ENCODE results near the gene TNS1.

The TNS1 gene

DNA sequence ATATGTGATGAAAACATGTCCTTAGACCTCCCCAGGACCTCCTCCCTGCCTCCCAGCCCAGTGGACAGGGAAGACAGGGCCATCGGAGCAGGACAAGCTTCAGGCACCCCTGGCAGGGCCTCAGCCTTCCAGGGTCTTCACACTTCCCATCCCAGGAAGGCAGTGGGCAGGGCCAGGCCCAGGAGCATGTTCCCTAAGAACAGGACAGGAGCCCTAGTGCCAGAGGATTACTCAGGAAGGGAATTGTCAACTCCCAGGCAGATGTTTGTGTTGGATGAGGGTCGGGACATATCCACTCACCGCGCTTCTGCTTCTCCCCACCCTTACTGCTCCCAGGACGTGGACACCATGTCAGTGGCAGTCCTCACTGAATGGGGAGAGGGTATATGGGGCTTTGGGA is 138.9 kb downstream of the TNS1 start:
- no peak for DNase-seq

DNA sequence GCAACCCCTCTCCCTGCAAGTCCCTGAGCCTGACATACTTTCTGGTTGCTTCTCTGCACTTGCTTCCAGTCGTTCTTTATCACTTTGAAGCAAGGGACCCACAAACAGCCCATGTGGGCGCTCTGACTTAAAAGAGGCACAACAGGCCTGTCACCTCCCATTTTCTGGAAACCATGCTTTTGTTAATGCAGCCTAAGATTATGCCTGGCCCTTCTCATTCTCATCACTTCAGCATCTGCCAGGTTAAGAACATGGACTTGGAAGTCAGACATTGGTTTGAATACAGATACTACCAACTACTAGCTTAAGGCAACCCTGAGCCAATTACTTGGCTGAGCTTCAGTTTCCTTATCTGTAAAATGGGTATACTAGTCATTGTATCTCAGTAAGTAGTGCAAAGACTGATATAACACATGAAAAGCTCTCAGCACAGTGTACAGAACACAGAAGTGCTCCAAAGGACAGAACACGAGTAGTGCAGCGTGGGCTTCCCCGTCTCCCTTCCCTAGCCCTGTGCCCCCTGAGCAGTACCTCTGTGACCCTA is 141.4 kb downstream of the TNS1 start:
- no peak for DNase-seq

DNA sequence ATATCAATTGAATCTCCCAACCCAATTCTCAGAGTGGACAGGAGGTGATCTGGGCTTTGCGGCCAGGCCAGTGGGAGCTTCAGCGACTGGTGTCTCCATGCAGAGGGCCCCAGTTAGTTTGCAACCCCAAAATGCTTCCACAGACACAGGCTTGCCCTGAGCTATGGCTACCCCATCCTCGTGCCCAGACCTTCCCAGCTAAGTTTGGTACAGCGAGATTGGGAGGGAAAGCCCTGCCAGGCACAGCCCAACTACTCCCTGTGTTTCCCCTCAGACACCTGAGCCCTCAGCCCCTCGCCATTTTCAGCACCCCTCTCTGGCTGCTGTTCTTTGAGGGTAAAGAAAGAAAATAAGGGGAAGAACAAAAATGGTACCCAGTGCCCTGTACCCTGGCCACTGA is 142.9 kb downstream of the TNS1 start:
- no peak for DNase-seq

DNA sequence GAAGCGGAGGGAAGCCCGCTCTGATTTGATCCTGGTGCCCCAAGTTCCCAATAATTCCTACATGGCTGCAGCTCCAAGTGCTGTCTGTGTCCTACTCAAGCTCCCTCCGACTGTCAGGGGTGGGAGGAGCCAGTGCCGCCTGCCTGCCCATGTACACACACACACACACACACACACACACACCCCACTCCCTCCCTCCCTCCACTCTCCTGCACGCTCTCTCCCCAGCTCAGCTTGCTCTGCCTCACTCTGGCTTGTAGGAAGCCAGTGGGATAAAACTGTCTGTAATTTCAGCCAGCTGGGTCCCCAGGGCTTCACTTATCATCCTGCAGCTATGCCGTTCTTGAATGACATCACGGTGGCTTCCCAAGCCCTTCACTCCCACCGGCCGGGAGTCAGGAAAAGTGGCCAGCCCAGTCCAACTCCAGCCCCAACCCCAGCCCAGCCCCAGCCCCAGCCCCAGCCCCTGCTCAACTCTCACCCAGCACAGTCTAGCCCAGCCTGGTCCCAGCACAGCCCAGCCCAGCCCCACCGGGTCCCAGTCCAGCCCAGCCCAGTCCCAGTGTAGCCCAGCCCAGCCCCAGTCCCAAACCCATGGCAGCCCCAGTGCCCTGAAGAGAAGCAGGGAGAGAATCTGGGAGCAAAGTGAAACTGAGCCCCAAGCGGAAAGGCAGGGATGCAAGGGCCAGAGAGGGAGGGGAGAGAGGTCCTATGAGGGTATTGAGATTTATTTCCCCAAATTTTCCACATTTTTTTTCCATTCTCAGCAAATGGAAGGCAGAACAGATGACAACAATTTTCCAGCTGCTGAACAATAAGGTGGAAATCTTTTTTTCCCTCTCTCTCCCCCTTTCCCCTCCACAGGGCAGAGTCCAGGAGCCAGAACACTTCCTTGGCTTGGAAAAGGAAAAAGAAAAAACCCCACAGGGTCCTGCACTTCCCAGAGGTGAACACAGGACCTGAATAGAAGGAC is 144.0 kb downstream of the TNS1 start:
- no peak for DNase-seq

DNA sequence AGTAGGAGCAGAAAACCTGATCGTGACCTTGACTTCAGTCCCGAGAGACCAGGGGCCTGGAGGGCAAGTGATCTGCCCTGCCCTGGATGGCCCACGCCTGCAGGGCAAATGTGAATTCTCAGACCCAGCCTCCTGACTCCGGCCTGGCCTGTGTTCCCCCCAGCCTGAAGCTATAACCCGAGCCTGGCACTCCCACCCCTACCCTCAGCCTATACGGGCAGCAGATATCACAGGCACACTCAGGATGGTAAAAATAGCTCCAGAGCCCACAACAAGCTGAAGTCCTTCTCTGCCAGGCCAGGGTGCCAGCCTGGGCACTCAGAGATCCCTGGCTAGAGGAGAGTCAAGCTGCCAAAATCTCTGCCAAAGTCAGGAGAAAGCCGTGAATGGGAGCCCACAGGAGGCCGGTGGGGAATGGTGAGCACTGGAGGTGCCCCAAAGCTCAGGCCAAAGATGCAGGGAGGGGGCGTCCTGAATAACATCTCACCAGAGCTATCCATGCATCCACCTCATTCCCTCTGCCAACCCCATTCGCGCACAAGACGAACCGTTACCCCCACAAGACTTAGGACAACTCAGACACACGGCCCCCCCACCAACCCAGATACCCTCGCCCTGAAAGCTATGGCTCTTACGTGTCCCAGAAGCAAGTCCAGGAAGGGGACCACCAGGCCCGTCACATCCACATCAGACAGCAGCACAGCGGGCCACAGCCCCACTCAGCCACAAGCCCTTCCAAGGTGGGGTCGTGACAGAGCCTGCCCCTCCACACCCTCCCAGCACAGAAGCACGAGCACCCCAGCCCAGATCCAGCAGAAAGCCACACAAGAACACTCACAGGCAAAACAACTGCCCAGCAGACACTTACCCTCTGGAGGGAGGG is 144.9 kb downstream of the TNS1 start:
- DNase-seq: no peak

DNA sequence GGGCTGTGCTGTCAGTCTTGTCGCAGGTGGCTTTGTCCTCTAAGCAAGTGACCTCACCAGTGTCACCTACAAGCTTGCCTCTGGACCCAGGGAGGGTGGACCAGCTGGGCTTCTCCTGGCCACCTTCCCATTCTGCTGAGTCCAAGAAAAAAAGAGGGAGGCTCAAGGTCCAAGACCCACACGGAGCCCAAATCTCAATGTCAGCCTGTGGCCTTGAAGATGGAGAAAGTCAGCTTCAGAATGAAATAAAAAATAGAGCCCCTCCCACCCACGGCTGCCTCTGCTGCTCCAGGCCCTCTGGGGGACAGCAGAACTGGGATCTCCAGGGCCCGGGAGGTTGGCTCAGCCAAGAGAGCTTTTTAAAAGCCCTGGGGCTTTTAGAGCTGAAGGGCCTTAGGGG is 145.9 kb downstream of the TNS1 start:
- DNase-seq: no peak

DNA sequence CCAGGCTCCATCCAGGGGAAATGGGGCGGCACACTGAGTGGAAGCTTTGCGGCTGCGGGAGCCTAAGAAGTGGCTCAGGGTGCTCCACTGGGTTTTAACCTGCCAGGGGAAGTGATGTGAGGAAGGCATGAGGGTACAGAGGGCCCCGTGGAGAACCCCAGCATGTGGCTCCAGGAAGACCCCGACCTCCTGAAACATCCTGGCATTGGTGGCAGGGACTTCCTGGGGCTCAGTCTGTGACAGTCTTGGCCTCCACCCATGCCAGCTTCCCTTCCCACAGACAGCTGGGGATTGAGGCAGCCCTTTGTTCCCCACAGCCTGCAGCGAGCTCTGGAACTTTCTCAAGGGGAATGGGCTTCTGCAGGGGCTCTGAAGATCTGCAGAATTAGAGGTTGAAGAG is 146.6 kb downstream of the TNS1 start:
- DNase-seq: no peak

DNA sequence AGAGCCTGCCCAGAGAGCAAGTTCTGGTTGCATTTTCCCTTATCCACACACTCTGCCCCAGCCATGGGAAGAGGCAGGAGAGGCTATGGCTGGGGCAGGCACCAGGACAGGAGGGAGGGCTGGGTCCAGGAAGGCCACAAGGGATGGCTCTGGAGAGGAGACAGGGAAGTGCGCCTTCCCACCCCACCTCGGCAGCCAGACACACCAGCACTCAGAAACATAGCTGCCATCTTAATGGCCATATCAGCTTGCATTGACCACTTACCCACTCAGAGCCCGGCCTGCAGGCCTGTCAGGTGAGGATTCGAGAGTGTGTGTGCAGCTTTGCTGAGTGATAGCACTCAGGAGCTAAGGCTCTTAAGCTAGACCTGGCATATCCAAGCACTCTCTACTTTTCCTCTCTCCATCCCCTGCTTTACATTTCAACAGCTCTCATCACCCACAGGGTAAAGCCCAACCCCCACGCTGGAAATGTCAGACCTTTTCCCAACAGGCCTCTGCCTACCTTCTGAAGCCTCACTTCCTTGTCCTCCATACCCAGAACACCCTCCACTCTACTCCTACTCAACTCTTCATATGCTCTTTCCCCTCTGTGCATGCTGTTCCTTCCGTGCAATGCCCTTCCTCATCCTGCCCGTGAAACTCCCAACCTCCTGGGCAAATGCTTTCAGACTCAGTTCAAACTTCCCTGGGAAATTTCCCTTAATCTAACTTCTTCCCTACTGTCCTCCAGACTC is 147.9 kb downstream of the TNS1 start:
- DNase-seq: no peak

DNA sequence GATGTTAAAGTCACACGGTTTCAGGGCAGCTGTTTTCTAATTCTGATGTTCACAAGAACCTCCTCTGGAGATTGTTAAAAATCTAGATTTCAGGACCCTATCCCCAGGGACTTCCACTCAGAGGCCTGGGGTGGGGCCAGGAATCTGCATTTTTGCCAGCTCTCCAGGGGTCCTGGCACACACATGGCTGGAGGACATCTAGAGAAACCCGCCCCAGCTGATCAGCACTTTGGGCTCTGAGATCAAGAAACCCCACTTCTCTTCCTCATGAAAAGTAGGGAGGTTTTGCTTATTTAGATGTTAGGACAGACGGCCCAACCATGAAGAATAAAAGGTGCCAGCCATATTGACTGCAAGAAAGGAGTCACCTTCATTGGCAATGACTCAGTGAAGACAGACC is 148.8 kb downstream of the TNS1 start:
- no peak for DNase-seq

DNA sequence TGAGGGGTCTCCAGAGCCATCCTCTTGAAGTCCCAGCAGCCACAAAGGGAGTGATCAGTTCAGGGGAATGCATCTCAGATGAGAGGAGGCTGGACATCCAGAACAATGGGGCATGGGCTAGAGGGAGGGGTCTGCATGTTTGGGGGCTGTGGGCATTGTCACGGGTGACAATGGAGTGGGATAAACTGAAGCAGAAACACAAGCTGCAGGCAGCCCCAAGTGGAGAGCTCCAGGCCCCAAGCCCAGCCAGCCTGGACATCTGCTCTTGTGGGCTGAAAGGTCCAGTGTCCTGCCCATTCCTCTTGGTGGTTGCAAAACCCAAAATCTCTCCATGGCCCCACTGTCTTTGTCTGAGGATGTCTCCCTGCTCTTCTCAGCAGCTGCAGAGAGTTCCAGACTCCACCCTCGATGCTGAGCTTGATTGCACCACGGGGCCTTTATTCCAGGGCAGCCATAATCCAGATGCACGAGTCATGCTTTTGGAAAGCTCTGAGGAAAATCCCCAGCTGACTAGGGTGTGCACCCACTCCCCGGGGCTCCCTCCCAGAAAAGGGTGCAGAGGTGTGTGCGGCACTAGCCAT is 149.4 kb downstream of the TNS1 start:
- DNase-seq: no peak

DNA sequence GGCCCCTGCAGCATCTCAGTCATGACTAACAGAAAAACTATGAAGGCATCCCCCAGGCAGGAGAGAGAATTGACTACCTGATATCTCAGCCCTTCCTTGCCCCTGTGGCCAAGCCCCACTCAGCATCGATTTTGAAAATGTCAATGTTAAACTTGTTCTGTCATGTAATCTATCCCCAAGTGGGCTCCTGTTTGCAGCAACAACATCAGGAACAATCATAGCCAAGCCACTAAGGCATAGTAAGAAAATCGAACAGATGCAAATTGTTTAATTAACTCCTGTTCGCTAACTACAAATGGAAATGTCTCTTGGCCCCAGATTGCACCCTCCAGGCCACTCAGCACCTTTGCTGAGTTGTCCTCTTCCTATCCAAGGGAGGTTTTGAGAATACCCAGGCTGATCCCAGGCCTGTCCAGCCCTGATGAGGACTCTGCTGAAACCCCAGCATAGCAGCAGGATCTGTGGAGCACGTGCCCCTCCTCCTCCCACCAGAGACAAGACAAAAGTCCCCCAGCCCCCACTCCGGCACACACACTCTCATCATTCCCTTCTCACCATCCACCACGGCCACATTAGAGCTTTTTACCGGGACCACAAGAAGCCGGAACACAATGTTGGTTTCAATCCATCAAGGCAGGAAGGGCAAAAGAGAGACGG is 150.1 kb downstream of the TNS1 start:
- no peak for DNase-seq

DNA sequence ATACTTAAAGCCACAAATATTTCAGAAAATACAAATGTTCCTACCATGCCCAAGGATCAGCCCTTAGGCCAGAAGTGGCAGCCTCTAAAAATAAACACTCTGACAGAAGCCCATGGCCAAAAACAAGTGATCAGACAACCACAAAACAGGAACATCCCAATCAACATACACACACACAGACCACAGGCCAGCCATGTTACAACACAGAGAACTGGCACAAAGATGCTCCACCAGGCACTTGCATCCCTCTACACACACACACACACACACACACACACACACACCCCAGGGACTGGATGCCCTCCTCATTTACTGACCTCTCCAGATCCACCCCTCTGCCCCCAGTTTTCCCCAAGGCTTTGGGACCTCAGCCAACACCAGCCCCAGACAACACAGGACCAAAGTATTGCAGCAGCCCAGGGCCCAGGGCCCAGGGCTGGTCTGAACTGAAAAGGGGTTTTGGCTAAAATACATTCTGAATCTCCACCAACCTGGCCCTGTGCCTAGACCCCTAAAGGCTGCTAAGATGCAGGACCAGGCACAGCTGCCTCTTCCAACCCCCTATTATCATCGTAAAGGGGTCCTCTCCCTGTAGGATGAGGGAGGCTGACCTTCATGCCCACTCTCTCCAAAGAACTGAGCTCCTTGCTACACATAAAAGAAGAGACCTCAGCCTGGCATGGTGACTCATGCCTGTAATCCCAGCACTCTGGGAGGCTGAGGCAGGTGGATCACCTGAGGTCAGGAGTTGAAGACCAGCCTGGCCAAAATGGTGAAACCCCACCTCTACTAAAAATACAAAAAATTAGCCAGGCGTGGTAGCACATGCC is 151.4 kb downstream of the TNS1 start:
- no peak for DNase-seq

DNA sequence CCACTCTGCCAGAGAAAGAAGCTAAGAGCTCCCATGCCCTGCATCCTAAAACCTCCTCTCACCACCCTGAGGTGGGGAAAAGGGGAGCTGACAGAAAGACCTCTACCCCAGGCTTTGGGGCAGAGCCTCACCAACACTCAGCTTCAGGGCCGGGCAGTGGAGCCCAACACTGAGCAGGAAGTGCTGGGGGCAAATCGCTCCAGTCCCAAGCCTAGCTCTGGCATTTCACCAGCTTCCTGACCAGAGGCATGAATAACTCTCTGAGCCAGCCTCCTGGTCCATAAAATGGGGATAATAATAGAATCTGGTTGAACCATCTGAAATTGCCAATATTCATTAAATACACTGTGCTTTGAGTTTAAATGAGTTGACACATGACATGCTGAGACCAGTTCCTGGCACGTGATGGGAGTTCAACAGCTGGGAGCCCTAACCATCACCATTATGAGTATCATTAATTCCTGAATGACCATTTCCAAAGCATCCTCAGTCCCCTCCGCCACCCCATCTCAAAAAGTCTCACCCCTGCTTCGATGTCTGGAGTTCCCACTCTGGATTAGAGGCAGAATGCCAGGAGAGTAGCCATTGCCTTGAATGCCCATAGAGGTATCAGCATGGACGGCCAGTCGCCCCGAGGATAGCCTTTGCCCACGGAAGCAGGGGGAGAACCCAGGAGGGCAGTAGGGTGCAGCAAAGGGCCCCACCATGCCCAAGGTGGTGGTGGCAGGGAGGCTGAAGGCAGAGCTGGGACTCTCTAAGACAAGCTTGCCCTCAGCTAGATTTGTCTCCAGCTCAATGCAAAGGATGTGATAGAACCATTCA is 153.4 kb downstream of the TNS1 start:
- no peak for DNase-seq

DNA sequence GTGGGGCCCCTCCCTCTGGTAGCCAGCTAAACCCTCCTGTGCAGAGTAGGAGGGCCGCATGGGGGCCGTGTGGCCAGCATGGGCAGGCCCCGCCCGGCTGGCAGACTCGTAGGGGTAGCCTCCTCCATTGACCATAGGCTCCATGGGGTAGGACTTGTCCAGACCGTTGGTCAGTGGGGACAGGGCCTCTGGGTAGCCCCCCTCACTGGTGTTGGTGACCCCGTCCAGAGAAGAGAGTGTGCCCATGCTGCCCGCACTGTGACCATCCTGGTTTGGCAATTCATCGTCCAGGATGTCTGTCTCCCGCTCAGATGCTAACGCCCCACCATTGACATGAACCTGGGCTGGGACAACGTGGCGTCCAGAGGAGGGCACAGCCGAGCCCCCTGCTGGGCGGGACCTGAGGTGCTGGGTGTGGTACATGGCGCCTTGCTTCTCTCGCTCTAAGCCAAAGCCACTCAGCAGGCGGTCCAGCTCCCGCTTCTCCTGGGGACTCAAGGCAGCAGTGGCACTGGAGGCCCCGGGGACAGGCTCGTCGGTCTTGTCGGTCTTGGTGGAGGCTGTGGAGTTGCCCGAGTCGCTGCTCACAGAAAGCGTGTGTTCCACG is 154.3 kb downstream of the TNS1 start:
- DNase-seq: no peak

DNA sequence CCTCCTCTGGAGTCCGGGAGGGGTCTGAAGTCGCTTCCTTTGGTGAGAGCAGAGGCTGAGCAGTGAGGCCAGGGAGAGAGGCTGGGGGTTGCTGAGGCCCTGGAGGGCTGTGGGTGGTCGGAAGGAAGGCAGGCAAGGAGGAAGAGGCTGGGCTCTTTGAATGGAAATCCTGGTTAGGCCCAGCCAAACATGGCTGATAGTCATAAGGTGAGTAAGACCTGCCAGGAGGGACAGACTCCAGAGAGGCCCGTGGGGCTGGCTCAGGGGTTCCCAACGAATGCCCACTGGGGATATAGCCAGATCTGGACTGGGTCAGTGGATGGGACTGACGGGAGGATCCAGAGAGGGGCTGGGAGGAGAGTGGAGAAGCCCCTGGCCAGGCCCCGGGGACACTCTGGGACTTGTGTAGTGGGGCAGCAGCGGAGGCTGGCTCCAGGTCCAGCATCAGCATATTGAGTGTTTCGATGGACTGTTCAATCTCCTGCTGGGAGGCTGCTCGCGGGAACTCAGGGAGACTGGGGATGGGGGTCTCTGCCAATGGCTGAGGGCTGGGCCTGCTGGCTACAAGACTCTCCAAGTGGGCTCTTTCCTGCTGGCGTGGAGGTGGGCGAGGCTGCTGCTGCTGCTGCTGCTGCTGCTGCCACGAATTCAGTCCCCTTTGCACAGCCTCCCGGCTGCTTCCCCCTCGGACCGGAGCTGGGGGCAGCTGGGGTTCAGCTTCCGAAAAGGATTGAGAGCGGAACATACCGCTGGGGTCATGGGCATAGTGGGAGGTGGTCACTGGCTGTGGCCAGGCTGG is 155.0 kb downstream of the TNS1 start:
- no peak for DNase-seq

DNA sequence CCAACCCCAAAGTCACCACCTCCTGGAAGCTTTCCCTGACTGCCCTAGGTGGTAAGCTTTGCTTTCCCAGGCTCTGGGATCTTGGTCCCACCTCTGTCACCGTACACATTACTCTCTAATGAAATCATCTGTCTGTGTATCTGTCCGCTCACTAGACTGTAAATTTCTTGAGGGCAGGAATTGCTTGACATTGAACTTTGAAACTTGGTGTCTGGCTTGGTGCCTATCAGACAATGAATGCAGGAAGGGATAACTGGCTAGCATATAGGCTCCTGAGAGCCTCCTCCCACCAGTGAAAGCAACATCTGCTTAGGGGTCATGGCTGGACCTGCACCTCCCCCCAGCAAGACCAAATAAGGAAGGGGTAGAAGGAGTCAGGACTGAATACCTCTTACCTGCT is 155.7 kb downstream of the TNS1 start:
- no peak for DNase-seq

DNA sequence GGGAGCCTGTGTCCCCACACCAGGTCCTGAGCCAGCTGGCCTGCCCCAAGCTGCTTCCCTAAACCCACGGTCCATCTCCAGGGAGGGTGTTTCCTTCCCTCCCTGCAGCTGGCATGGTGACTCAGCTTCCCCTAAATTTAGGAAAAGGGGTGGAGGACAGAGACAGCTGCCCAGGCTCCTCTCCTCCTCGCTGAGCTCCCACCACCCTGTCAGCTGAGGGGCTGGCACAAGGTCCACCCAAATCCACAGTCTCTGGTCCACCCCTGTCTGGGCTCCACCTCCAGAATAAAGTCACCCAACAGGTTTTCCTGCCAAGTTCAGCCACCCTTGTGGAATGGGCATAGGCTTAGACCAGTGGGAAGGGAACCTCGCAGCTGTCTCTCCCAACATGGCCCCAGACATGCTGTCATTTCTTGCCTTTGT is 156.5 kb downstream of the TNS1 start:
- DNase-seq: no peak

DNA sequence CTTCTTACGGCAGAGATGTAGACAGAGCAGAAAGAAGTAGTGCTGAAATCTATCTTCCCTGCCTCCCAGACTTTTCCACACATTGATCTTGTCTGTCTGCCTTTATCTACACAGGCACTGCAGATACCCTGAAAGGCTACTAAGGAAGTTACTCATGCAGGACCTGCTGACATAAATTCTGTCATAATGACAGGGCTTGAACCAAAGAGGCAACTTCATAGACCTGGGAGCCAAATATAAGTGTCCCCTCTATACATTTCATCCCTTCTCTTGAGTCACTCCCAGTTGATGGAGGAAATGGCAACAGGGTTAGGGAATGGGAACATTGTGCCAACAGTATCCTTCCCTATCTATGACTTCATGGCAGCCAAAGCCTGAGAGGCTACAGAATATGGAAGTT is 157.5 kb downstream of the TNS1 start:
- DNase-seq: no peak

DNA sequence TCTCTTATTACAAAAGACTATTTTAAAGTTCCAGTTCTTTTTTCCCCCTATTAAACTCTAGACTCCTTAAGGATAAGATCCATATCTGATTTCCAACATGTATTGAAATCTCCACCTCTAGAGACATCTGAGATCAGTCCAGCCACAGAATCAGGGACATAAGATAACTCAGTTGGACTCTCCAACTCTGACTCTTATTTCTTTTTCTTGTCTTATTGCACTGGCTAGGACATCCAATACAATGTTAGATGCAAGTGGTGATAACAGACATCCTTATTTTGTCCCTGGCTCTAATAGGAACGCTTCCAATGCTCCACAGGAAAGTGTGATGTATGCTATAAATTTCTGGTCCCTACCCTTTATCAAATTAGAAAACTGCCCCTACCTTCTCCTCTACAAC is 158.1 kb downstream of the TNS1 start:
- DNase-seq: no peak

Measured in NCI-H1092 treated with DMSO at 0.1 percent for 48 hours (cell line).